K562 (cell line): ENCODE measurements around the gene DDX41. TPM values are rescaled to one million over a fixed set of nuclear protein-coding genes. Genes with fewer than 3 reads are reported as not detected.

ENCODE experiments used
- CCNT2 ChIP-seq: IDR thresholded peaks from 2 replicates; pipeline ENCODE4 v1.6.1; 2011; ENCODE audit warnings: borderline replicate concordance, low read depth, mild to moderate bottlenecking, moderate library complexity, mixed read lengths, low read length; ENCODE audit not compliant: insufficient read length; ENCODE audit errors: extremely low read depth
- NCOA1 ChIP-seq: fragments of 450-650 bp; IDR thresholded peaks from 2 replicates; pipeline ENCODE4 v1.6.1; 2016; ENCODE audit warnings: low read depth
- NFIC ChIP-seq: fragments of 450-650 bp; IDR thresholded peaks from 2 replicates; pipeline ENCODE4 v1.6.1; 2017; ENCODE audit warnings: mild to moderate bottlenecking, inconsistent platforms
- NR2C2 ChIP-seq, 2 experiments: fragments of 200-800 bp in 1 of 2; sonication (Bioruptor generic) in 1 of 2; sonication (generic) in 1 of 2; formaldehyde crosslinking in 1 of 2; IDR thresholded peaks; 2 replicates each; pipeline versions ENCODE4 v1.6.1 to v1.8.0; 2016 to 2022; ENCODE audit warnings: mild to moderate bottlenecking in 1 of 2, missing compliant biosample characterization in 1 of 2, missing genetic modification characterization in 1 of 2, missing genetic modification reagents in 1 of 2
- TEAD2 ChIP-seq: fragments of 450-650 bp; IDR thresholded peaks from 2 replicates; pipeline ENCODE4 v1.6.1; 2016; ENCODE audit warnings: missing genetic modification characterization, control low read depth, missing compliant biosample characterization
- ZFX ChIP-seq: sonication (generic); formaldehyde crosslinking; IDR thresholded peaks from 2 replicates; pipeline ENCODE4 v1.8.0; 2022; ENCODE audit warnings: mild to moderate bottlenecking, missing genetic modification reagents, moderate library complexity
- ZNF778 ChIP-seq: fragments of 450-650 bp; formaldehyde crosslinking; IDR thresholded peaks from 2 replicates; pipeline ENCODE4 v1.4.0; 2020; ENCODE audit warnings: mild to moderate bottlenecking, moderate library complexity
- polyA plus RNA-seq, 8 experiments: library from polyadenylated mRNA; depleted of rRNA in 4 of 8; stranded (reverse) in 5 of 8; unstranded in 3 of 8; fragments of >200 nt; fragmentation: Nextera tagmentation in 2 of 8; fragmentation: Illumina TruSeq in 1 of 8; extraction: Ambion mirVana in 2 of 8; extraction: Trizol in 1 of 8; gene quantifications; 2 replicates each; pipeline versions ENCODE4 v1.2.1 to v1.2.3, GENCODE V29; 2011 to 2014; ENCODE audit warnings: inconsistent platforms in 1 of 8, missing spikeins in 1 of 8
- total RNA-seq, 7 experiments: library from RNA; depleted of rRNA in 6 of 7; stranded (reverse); fragments of >200 nt in 6 of 7; fragmentation: Illumina TruSeq in 2 of 7; extraction: Trizol in 2 of 7; gene quantifications; 2 replicates each; pipeline versions ENCODE4 v1.2.1 to v1.2.3, GENCODE V29; 2011 to 2021; ENCODE audit warnings: low replicate concordance in 1 of 7
- TF ChIP-seq, protein P1 (sequence below): sonication (generic); formaldehyde crosslinking; IDR thresholded peaks from 2 replicates; pipeline ENCODE4 v1.8.0; 2022; ENCODE audit warnings: mild to moderate bottlenecking, low read depth, missing genetic modification reagents
- TF ChIP-seq, protein P2 (sequence below), 3 experiments: IDR thresholded peaks in 2 of 3; conservative IDR thresholded peaks in 1 of 3; 2 replicates each; pipeline ENCODE4 v1.5.1; 2011 to 2012; ENCODE audit warnings: low read length in 3 of 3, mild to moderate bottlenecking in 3 of 3, control low read depth in 2 of 3, improper control_type of control experiment in 1 of 3, inconsistent platforms in 1 of 3, low read depth in 1 of 3, mixed read lengths in 1 of 3, moderate library complexity in 1 of 3; ENCODE audit not compliant: insufficient read depth in 2 of 3
- TF ChIP-seq, protein P3 (sequence below): sonication (generic); formaldehyde crosslinking; IDR thresholded peaks from 2 replicates; pipeline ENCODE4 v1.8.0; 2023; ENCODE audit warnings: missing genetic modification reagents, mild to moderate bottlenecking, borderline replicate concordance
- TF ChIP-seq, protein P4 (sequence below): sonication (generic); formaldehyde crosslinking; IDR thresholded peaks from 2 replicates; pipeline ENCODE4 v1.9.0; 2022; ENCODE audit warnings: mild to moderate bottlenecking, missing genetic modification reagents

Gene DDX41
- total and polyA plus RNA-seq, 9 of the 15 experiments (the other 6 are each of a cell fraction or from before 2014, with no cell fraction given), result 38.2 to 284 (median 116) TPM

DNA sequence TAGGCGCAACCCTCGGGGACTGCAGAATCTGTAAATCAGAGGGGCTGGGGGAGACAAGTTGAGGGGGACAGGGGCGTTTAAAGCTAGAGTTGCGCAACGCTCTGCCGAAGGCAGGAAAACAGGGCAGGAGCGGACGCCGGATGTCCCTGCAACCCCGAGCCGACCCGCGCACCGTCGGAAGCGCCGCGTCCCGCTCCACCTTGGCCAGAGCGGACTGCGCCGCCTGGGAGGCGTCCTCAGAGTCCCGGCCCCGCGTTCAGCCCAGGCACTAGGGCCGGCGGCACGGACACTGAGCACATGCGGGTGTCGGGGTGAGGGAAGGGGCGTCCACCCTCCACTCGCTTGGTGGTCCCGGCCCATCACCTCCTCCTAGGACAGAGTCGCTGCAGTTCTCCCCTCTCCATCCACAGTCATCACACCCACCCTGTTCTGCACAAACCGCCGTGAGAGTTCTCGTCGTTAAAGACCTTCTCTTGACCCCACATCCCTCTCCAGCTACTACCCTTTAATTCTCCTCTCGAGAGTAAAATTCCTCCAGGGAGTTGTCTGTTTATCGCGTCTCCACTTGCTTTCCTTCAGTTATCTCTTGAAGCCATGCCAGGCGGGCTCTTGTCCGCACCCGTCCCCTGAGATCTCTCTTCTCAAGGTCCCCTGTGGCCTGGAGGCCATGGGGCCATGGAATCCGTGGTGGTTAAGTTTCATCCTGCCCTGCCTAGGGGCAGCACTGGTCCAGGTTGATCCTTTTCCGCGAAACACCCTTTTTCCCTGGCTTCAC, 18.6 kb downstream of the DDX41 start (continued):
- TF ChIP-seq, protein P1, sequence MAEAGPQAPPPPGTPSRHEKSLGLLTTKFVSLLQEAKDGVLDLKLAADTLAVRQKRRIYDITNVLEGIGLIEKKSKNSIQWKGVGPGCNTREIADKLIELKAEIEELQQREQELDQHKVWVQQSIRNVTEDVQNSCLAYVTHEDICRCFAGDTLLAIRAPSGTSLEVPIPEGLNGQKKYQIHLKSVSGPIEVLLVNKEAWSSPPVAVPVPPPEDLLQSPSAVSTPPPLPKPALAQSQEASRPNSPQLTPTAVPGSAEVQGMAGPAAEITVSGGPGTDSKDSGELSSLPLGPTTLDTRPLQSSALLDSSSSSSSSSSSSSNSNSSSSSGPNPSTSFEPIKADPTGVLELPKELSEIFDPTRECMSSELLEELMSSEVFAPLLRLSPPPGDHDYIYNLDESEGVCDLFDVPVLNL (CRISPR knock-in tag), result no peak
- no peak for TF ChIP-seq CCNT2
- no peak for TF ChIP-seq ZNF778
- TF ChIP-seq, protein P2, sequence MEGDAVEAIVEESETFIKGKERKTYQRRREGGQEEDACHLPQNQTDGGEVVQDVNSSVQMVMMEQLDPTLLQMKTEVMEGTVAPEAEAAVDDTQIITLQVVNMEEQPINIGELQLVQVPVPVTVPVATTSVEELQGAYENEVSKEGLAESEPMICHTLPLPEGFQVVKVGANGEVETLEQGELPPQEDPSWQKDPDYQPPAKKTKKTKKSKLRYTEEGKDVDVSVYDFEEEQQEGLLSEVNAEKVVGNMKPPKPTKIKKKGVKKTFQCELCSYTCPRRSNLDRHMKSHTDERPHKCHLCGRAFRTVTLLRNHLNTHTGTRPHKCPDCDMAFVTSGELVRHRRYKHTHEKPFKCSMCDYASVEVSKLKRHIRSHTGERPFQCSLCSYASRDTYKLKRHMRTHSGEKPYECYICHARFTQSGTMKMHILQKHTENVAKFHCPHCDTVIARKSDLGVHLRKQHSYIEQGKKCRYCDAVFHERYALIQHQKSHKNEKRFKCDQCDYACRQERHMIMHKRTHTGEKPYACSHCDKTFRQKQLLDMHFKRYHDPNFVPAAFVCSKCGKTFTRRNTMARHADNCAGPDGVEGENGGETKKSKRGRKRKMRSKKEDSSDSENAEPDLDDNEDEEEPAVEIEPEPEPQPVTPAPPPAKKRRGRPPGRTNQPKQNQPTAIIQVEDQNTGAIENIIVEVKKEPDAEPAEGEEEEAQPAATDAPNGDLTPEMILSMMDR (IDR thresholded peaks at IDR 0.05 in 2 of 3, conservative IDR thresholded peaks at IDR 0.05 in 1 of 3; ENCODE audit: insufficient read depth in 2 of 3, low read depth in 1 of 3, low read length in 3 of 3), result 0 out of 6 replicates have a peak, but pooled peaks of 1 of the 3 experiments have one; percentile 4
- TF ChIP-seq NCOA1, result 0 out of 2 replicates have a peak, but pooled peaks have one; percentile 12
- TF ChIP-seq TEAD2, result no peak
- no peak for TF ChIP-seq ZFX (CRISPR knock-in tag)
- TF ChIP-seq, protein P3, sequence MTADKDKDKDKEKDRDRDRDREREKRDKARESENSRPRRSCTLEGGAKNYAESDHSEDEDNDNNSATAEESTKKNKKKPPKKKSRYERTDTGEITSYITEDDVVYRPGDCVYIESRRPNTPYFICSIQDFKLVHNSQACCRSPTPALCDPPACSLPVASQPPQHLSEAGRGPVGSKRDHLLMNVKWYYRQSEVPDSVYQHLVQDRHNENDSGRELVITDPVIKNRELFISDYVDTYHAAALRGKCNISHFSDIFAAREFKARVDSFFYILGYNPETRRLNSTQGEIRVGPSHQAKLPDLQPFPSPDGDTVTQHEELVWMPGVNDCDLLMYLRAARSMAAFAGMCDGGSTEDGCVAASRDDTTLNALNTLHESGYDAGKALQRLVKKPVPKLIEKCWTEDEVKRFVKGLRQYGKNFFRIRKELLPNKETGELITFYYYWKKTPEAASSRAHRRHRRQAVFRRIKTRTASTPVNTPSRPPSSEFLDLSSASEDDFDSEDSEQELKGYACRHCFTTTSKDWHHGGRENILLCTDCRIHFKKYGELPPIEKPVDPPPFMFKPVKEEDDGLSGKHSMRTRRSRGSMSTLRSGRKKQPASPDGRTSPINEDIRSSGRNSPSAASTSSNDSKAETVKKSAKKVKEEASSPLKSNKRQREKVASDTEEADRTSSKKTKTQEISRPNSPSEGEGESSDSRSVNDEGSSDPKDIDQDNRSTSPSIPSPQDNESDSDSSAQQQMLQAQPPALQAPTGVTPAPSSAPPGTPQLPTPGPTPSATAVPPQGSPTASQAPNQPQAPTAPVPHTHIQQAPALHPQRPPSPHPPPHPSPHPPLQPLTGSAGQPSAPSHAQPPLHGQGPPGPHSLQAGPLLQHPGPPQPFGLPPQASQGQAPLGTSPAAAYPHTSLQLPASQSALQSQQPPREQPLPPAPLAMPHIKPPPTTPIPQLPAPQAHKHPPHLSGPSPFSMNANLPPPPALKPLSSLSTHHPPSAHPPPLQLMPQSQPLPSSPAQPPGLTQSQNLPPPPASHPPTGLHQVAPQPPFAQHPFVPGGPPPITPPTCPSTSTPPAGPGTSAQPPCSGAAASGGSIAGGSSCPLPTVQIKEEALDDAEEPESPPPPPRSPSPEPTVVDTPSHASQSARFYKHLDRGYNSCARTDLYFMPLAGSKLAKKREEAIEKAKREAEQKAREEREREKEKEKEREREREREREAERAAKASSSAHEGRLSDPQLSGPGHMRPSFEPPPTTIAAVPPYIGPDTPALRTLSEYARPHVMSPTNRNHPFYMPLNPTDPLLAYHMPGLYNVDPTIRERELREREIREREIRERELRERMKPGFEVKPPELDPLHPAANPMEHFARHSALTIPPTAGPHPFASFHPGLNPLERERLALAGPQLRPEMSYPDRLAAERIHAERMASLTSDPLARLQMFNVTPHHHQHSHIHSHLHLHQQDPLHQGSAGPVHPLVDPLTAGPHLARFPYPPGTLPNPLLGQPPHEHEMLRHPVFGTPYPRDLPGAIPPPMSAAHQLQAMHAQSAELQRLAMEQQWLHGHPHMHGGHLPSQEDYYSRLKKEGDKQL (CRISPR knock-in tag), result 0 out of 2 replicates have a peak, but pooled peaks have one; percentile 80
- peak; percentile 61 for TF ChIP-seq NFIC
- TF ChIP-seq NR2C2 (CRISPR knock-in tag; IDR thresholded peaks at IDR 0.05), result no peak; the same call in 1 of the 2 replicates
- no peak for TF ChIP-seq NR2C2 (tag; IDR thresholded peaks at IDR 0.05)
- TF ChIP-seq, protein P4, sequence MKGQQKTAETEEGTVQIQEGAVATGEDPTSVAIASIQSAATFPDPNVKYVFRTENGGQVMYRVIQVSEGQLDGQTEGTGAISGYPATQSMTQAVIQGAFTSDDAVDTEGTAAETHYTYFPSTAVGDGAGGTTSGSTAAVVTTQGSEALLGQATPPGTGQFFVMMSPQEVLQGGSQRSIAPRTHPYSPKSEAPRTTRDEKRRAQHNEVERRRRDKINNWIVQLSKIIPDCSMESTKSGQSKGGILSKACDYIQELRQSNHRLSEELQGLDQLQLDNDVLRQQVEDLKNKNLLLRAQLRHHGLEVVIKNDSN (CRISPR knock-in tag), result peak; percentile 30; the same call in 1 of the 2 replicates
